HG03095 (cell line): ENCODE results near the gene CCDC8.
"Not testable (repeated sequence)": the region's sequence is repeated elsewhere in the genome, so short reads cannot be mapped to it uniquely, and the experiment has no call there.

Source experiments
- ATAC-seq: cut with Tn5 transposase; IDR thresholded peaks from one replicate; pipeline ENCODE4 v1.9.1; 2021; ENCODE audit warnings: moderate library complexity; ENCODE audit not compliant: unreplicated experiment

CCDC8 gene, protein sequence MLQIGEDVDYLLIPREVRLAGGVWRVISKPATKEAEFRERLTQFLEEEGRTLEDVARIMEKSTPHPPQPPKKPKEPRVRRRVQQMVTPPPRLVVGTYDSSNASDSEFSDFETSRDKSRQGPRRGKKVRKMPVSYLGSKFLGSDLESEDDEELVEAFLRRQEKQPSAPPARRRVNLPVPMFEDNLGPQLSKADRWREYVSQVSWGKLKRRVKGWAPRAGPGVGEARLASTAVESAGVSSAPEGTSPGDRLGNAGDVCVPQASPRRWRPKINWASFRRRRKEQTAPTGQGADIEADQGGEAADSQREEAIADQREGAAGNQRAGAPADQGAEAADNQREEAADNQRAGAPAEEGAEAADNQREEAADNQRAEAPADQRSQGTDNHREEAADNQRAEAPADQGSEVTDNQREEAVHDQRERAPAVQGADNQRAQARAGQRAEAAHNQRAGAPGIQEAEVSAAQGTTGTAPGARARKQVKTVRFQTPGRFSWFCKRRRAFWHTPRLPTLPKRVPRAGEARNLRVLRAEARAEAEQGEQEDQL

DNA sequence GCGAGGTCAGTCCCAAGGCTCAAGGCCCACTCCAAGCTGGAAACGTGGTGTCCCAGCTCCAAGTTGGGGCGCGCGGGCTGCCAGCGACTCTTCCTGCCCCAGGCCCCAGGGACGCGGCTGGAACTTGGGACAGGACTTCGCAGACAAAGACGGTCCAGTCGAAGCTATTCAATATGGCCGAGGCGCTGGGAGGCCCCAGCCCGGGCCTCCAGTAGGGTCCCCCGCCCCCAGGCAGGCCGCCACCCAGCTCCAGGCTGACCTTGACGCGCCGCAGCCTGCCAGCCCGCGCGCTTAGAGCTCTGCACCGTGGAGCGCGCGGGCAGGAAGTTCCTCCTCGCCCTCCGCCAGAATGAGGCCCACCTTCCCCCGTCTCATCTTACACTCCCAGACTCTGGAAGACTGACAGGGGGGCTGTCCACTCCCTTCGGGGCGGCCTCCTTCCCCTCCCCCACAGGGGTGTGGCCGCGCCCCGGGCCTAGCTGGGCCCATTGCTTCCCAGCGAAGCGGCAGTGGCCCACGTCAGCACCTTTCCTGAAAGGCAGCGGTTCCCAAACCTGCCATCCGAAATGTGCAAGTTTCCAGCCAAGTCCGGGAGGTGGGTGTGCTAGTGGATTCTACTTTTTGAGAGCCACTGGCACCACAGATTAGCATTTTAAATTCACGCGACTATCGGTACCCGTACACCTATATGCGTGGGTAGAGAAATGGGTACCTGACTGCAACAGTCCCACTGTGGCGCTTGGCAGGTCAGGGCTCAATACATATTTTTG is at the start of gene CCDC8:
Gene CCDC8, minus strand, starts transcription at position 303 of the 770 bp plus-strand sequence. CDS start 754 bp downstream, outside the sequence.
- no peak for ATAC-seq

DNA sequence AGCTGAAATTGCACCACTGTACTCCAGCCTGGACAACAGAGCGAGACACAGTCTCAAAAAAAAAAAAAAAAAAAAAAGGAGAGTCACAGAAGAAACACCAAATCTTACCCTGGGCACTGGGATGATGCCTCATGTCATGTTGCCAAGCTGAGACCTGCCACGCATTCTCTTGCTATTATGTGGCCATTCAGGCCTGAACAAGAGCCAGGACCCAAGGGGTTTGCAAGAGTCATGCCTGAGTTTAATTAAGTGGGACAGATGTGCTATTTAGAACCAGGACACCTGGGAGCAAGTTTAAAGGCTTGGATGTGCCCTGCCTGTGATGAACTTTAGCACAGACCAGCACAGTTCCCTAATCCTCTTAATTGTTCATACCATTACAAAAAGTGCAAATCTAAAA is 48.2 kb upstream of the CCDC8 start:
- no peak for ATAC-seq

DNA sequence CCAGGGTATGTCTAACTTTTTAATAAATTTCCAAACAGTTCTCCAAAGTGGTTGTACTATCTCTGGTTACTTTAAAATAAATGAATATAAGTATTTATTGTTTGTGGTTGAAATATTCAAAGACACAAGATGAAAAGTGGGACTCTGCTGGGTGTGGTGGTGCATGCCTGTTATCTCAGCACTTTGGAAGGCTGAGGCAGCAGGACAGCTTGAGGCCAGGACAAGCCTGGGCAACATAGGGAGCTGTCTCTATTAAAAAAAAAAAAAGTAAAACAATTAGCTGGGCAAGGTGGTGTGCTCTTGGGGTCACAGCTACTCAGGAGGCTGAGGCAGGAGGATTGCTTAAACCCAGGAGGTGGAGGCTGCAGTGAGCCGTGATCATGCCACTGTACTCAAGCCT is 47.6 kb upstream of the CCDC8 start:
- ATAC-seq: no peak

DNA sequence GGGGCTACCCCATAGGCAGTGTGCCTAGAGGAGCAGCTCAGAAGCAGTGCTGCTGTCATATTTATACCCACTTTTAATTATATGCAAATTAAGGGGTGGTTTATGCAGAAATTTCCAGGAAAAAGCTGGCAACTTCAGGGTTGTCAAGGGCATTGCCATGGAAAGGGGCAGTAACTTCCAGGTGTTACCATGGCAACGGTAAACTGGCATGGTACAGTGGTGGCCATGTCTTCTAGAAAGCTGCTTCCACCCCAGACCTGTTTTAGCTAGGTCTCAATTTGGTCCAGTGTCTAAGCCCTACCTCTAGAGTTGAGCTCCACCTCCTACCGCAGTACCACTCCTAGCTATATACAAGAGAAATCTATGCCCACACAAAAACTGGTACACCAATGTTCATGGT is 46.7 kb upstream of the CCDC8 start:
- ATAC-seq: no peak

DNA sequence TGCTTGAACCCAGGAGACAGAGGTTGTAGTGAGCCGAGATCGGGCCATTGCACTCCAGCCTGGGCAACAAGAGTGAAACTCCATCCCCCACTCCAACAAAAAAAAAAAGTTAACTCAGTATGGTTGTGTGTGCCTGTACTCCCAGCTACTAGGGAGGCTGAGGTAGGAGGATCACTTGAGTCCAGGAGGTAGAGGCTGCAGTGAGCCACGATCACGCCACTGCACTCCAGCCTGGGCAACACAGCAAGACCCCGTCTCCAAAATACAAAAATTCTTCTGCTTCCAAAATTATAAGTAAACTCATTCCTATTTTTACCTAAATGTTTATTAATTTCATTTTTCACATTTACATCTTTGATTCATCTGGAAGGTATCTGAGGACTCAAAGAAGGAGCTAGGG is 43.6 kb upstream of the CCDC8 start:
- no peak for ATAC-seq

DNA sequence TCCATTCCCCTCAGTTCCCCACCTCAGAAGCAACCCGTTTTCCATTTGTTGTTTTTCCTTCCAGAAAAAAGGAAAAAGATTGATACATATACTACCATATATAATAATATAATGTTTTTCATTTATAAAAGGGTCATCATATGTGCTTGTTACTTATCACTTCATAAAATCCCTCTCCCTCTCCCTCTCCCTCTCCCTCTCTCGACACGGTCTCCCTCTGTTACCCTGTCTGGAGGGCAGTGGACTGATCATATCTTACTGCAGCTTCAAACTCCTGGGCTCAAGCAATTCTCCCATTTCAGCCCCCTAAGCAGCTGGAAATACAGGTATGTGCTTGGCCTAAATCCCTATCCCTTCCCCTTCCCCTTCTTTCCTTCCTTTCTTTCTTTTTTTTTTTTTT is 40.9 kb upstream of the CCDC8 start:
- no peak for ATAC-seq

DNA sequence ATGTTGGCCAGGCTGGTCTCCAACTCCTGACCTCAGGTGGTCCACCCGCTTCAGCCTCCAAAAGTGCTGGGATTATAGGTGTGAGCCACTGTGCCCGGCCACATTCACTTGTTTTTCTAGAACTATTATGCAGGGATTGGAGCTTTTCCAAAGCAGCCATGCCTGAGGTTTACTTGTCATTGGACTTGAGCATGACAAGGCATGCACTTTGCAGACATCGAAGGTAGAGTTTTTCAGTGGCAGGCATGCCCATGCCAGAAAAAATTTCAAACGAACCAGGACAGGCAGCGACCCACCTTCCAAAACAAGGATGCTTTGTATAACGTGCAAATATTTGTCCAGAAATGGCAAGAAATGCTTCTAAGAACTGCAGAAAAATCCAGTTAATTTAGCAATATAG is 40.3 kb upstream of the CCDC8 start:
- ATAC-seq: no peak

DNA sequence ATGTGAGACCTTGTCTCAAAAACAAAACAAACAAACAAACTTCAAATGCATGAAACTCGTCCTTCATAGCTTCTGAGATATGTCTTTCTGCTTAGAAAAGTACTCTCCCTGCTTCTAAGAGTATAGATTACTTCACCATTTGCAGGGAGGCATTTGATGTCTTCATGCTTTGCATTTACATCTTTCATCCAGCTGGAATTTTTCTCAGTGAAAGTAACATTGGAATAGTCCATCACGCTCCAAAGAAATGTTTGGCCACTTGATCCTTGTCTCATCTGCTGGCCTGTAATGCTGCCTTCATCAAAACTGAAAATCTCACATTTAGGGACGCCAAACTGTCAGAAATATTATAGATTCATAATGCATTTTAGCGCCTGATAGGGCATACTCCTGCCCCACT is 38.8 kb upstream of the CCDC8 start:
- ATAC-seq: no peak

DNA sequence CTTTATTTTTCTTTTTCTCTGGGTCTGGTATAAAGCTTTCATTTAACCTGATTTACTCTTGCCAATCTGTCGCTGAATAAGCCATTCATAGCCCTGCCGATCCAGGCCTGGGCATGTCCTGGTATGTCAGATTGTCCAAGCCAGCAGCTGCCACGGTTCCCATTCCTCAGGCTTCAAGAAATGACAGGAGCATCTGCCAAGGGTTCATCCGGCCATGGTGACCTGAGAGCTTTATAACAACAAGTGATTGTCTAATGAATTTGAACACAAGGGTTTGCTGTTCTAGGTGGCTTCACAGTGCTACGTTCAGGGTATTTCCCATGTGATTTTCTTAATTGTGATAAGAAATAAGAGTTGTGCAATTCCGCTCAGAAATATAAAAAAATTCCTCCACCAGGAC is 38.0 kb upstream of the CCDC8 start:
- ATAC-seq: no peak

DNA sequence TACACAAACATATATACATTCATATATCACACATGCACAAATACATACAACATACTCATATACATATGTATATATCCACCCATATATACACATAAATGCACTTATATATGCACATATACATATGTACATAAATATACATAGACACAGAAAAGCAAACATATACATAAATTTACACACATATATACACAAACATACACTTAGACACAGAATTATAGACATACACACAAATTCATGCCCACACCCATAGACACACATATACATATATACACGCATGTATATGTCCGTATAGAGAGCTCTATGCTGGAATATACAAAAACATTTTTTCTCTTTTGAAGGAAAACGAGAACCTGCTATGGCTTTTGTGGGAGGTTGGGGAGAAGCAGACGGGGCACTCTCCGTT is 37.4 kb upstream of the CCDC8 start:
- no peak for ATAC-seq

DNA sequence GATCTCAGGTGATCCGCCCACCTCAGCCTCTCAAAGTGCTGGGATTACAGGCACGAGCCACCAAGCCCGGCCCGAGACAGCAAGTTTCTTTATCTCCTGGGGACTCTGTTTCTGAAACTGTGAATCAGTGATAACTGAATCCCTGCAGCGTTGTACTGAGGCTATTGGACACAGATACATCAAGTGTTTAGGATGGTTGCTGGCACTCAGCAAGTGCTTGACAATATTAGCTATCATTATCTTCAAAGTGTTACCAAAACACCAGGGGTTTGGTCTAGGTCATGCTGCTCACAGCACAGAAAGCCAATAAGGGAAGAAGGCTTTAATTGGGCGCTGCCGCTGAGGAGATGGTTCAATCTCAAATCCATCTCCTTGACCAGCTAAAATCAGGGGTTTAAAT is 35.9 kb upstream of the CCDC8 start:
- ATAC-seq: no peak

DNA sequence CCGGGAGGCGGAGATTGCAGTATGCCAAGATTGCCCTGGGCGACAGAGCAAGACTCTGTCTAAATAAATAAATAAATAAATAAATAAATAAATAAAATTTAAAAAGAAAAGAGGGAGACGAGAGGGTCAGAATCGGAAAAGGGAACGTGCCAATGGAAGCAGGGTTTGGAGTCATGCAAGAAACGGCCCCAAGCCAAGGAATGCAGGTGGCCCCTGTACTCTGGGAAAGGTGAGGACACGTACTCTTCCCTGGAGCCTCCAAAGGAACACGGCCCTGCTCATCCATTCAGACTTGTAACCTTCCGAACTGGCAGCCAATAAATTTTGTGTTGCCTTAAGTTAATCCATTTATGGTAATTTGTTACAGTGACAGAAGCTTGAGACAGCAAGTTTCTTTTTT is 35.2 kb upstream of the CCDC8 start:
- no peak for ATAC-seq

DNA sequence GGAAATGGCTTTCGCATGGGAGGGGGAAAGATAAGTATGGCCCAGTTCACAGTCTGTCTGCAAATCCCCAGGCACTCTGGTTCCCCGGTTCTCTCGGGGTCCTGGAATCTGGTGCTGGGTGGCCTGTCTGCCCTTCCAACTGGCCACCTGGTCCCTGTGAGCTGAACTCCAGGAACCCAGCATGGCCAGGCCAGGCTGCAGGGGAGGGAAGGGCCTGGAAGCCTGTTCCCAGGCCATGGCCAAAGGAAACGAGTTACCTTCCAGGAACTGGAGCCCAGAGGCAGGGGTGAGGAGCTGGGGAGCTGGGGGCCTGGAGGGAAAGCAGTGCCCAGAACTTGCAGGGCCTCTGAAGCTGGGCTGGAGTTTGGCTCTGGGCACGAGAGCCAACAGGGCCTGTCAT is 34.5 kb upstream of the CCDC8 start:
- no peak for ATAC-seq

DNA sequence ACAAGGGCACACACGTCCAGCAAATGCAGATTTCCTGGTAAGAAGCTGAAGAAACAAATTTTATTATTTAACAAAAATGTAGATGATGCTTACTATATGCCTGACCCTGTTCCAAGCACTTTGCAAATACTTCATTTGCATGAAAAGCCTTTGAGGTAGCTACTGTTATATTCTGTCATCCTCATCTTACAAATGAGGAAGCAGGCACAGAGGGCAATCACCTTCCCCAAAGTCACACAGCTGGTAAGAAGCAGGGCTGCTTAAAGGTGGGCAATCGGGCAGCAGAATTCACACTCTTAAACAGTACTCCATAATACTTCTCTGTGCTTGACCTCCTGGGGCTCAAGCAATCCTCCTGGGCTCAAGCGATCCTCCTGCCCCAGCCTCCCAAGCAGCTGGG is 33.6 kb upstream of the CCDC8 start:
- no peak for ATAC-seq

DNA sequence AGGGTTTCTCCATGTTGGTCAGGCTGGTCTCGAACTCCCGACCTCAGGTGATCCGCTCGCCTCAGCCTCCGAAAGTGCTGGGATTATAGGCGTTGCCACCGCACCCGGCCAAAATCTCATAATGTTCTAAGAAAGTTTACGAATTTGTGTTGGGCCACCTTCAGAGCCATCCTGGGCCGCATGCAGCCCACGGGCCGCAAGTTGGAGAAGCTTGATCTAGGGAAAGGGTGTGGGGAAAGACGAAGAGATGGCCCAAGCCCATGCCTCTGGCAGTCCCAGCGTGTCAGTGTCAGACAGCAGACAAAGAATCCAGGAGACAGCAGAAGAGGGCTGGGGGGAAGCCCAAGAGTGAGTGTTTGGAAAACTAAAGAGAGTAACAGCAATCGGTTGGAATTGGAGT is 32.7 kb upstream of the CCDC8 start:
- ATAC-seq: no peak

DNA sequence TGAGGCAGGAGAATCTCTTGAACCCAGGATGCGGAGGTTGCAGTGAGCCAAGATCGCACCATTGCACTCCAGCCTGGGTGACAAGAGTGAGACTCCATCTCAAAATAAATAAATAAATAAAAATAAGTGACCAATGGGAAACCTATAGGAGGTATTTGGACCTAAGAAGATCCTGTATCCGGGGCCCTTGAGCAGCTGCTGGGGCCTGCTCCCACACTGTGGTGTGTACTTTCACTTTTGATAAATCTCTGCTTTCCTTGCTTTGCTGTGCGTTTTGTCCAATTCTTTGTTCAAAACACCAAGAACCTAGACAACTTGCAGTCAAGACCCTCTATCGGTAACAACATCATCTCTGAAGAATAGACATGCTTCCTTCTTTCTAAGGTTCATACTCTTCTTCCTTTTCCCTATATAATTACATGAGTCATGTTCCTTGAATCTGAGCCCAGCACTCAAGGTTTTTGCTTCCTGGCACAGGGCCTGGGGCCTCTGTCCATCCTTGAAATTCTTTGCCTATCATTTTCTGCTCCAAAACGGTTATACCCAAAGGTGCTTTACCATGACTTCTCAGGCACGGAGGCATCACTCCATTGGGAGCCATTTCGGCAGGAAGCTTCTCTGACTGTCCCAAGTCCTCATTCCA is 29.6 kb upstream of the CCDC8 start:
- ATAC-seq: no peak

DNA sequence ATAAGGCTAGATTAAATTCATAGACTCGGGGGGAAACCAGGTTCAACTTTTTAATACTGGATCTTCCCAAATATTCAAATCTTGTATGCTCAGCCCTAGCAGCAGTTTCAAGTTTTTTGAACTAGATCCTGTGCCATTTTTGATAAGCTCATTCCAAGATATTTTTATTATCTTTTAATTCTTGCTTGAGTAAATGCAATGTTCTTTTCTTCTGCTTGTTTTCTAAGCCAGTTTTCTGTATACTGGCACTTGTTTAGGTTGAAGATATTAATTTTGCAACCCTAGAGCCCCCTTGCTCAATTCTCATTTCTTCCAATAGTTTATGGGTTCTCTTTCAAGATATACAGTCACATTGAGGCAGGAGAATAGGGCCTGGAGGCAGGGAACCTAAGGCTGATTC is 28.5 kb upstream of the CCDC8 start:
- no peak for ATAC-seq

DNA sequence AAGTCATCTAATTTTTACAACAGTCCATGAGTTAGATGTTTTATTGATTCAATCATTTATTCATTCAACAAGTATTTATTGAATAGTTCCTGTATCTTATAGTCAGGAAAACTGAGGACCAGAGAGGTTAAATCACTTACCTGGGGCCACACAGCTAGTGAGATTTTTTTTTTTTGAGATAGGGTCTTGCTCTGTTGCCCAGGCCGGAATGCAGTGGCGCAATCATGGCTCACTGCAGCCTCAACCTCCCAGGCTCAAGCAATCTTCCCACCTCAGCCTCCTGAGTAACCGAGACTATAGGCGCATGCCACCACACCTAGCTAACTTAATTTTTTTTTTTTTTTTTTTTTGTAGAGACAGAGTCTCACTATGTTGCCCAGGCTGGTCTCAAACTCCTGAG is 22.3 kb upstream of the CCDC8 start:
- ATAC-seq: not testable (repeated sequence)

DNA sequence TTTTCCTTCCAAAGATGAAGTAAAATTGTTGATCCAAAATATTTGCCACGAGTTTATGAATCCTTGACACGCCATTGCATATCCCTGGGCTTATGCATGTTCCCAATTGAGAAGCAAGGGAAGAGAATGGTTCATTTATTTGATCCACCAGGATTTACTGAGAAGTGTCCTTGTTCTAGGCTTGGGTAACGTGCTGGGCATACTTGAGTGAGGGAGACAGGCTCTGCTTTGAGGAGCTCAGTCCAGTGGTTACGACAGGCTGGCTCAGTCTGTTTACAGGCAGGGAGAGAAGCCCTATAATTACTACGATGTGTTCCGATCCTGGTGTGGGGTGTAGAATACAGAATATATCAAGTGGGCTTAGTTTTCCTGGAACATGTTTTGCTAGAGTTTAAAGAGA is 21.6 kb upstream of the CCDC8 start:
- no peak for ATAC-seq

DNA sequence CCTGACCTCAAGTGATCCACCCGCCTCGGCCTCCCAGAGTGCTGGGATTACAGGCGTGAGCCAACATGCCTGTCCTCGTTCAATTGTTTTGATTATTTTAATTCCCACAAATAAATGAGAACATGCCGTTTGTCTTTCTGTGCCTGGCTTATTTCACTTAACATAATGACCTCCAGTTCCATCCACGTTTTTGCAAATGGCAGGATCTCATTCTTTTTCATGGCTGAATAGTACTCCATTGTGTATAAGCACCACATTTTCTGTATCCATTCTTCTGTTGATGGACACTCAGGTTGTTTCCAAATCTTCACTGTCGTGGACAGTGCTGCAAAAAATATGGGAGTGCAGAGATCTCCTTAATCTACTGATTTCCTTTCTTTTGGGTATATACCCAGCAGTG is 20.1 kb upstream of the CCDC8 start:
- not testable (repeated sequence) for ATAC-seq

DNA sequence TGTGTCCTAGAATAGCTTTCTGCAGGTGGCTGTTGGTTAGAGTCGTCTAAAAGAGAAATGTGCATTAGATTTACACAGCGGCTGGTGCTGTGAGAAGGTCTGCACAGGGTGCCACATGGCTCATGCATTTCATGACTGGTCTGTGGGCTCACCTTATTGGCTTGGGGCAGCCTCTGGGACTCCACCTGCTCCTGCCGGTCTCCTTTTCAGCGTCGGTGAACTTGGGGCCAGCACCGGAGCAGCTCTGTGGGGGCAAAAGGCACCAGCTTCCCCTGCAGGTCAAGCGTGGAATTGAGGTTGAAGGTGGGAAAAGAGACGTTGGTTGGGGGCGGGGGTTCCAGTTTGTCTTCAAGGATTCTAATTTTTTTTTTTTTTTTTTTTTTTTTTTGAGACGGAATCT is 18.5 kb upstream of the CCDC8 start:
- ATAC-seq: no peak

DNA sequence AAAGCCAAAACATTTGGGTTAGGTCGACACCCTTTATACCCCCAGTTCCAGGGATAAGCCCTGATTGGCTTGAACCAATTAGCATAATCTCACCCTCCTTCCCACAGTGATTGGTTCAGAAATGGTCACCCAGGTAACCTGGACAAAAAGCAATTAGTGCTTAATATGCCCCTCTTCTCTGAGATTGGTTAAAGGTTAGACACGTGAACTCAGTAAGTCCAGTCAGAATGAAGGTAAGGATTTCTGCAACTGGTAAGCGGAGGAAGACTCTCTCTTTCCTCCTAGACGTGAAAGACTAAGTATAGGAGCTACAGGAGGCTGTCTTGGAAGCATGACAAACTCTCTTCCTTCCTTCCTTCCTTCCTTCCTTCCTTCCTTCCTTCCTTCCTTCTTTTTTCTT is 16.6 kb upstream of the CCDC8 start:
- no peak for ATAC-seq
